SH-SY5Y (cell line): ENCODE data around the gene TNS3.

Experiments
- GATA2 ChIP-seq: IDR thresholded peaks from 2 replicates; pipeline ENCODE4 v1.6.1; 2011; ENCODE audit warnings: mild to moderate bottlenecking, low read depth, low read length
- GATA3 ChIP-seq: IDR thresholded peaks from 2 replicates; pipeline ENCODE4 v1.6.1; 2011; ENCODE audit warnings: low read depth, mild to moderate bottlenecking, low read length, moderate library complexity

DNA sequence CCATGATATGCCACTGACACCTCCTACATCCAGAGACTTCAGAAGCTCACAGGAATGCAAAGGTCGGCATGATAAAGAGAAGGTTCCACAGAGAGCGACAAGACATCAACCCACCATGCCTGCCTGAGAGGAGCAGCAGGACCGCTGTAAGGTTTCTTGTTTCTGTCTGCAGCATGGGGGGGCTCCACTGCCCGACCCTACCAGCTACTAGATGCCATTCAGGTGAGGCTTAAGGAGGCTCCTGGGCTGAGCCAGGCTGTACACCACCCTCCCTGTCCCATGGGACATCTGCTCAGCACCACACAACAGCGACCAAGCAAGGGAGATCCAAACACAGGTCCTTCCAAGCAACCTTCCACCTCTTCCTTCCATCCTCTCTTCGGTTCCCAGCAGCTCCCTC lies 234.6 kb downstream of the TNS3 start:
- no peak for TF ChIP-seq GATA2
- TF ChIP-seq GATA3 = no peak
